Gastrocnemius medialis (tissue), 4 donors: ENCODE data around the gene DIAPH3.

Experiments
- CTCF ChIP-seq, 5 experiments: fragments of 450-650 bp in 3 of 5; fragments of 200-600 bp in 2 of 5; sonication (generic) in 2 of 5; IDR thresholded peaks in 4 of 5; conservative IDR thresholded peaks in 1 of 5; 1 replicate in 4 of 5; 2 replicates in 1 of 5; pipeline ENCODE4 v1.5.1; 2016 to 2019; ENCODE audit warnings: antibody characterized with exemption in 5 of 5, mild to moderate bottlenecking in 3 of 5, moderate library complexity in 3 of 5
- POLR2A ChIP-seq, 2 donors: fragments of 450-650 bp; IDR thresholded peaks; one replicate each; pipeline ENCODE4 v1.6.1; 2017; ENCODE audit warnings: antibody characterized with exemption in 2 of 2, mild to moderate bottlenecking in 2 of 2, moderate library complexity in 2 of 2

GRCh38 chr13:59702269-59702668 lies 461.5 kb downstream of the DIAPH3 start:
- TF ChIP-seq CTCF (IDR thresholded peaks at IDR 0.05 in 4 of 5, conservative IDR thresholded peaks at IDR 0.05 in 1 of 5) (no peak), POLR2A (IDR thresholded peaks at IDR 0.05) (no peak)
